PC-9 (cell line): ENCODE results near the gene SLC26A11. TPM values are rescaled to one million over a fixed set of nuclear protein-coding genes. Genes with fewer than 3 reads are reported as not detected.

Experiments
- BruUV-seq: library from RNA; stranded (reverse); fragments of 400-500 nt; replicated peaks from 2 replicates; lab custom pipeline; 2021; lab: Mats Ljungman, UMichigan
- CTCF ChIA-PET: fragments of 300-600 bp; sonication (Branson Sonifier 250); formaldehyde crosslinking; loops from one replicate; lab custom pipeline; 2022; ENCODE audit warnings: antibody characterized with exemption; lab: Charles Lee
- POLR2A ChIA-PET: fragments of 300-600 bp; sonication (Branson Sonifier 250); formaldehyde crosslinking; loops from one replicate; lab custom pipeline; 2022; ENCODE audit warnings: antibody characterized with exemption; ENCODE audit not compliant: unreplicated experiment; lab: Charles Lee
- DNase-seq, 2 experiments: peaks; one replicate each; pipeline versions ENCODE4 v3.0.0 to v3.0.0-alpha.2; 2015 to 2022; ENCODE audit warnings: mixed read lengths in 1 of 2
- H2AFZ ChIP-seq: fragments of 200-600 bp; sonication (generic); 2 replicates; pipeline ENCODE4 v1.8.1; 2017; ENCODE audit warnings: antibody characterized with exemption
- H3F3A ChIP-seq: fragments of 200-600 bp; sonication (generic); 2 replicates; pipeline ENCODE4 v1.8.1; 2017; ENCODE audit warnings: antibody characterized with exemption, mild to moderate bottlenecking, low read depth; ENCODE audit not compliant: insufficient read depth
- H3K27ac ChIP-seq: fragments of 200-600 bp; sonication (generic); 2 replicates; pipeline ENCODE4 v1.6.1; 2016; ENCODE audit warnings: mixed run types
- H3K27me3 ChIP-seq: fragments of 200-600 bp; sonication (generic); 2 replicates; pipeline ENCODE4 v1.6.1; 2016; ENCODE audit warnings: low read depth, mixed run types; ENCODE audit not compliant: insufficient read depth
- H3K36me3 ChIP-seq: fragments of 200-600 bp; sonication (generic); 2 replicates; pipeline ENCODE4 v1.6.1; 2016; ENCODE audit warnings: low read depth, mixed run types
- H3K4me1 ChIP-seq: fragments of 200-600 bp; sonication (generic); replicated peaks from 2 replicates; pipeline ENCODE4 v1.6.1; 2016; ENCODE audit warnings: mixed run types; ENCODE audit not compliant: insufficient read depth
- H3K4me2 ChIP-seq: fragments of 200-600 bp; sonication (generic); 2 replicates; pipeline ENCODE4 v1.6.1; 2017; ENCODE audit warnings: mixed run types
- H3K4me3 ChIP-seq: fragments of 200-600 bp; sonication (generic); 2 replicates; pipeline ENCODE4 v1.6.1; 2016; ENCODE audit warnings: mixed run types
- H3K79me2 ChIP-seq: fragments of 200-600 bp; sonication (generic); 2 replicates; pipeline ENCODE4 v1.6.1; 2017; ENCODE audit warnings: low read depth, mixed run types
- H3K9me2 ChIP-seq: fragments of 200-600 bp; sonication (generic); 2 replicates; pipeline ENCODE4 v1.8.1; 2017; ENCODE audit warnings: mild to moderate bottlenecking; ENCODE audit not compliant: insufficient read depth
- H3K9me3 ChIP-seq: fragments of 200-600 bp; sonication (generic); 2 replicates; pipeline ENCODE4 v1.8.1; 2016; ENCODE audit warnings: low read depth; ENCODE audit not compliant: insufficient read depth
- H4K20me1 ChIP-seq: fragments of 200-600 bp; sonication (generic); 2 replicates; pipeline ENCODE4 v1.8.1; 2017; ENCODE audit not compliant: insufficient read depth
- CTCF ChIP-seq: fragments of 200-600 bp; sonication (generic); conservative IDR thresholded peaks from 2 replicates; pipeline ENCODE4 v1.6.1; 2017; ENCODE audit warnings: mixed run types, antibody characterized with exemption, mild to moderate bottlenecking, moderate library complexity
- EZH2 ChIP-seq: fragments of 200-600 bp; sonication (generic); IDR thresholded peaks from 2 replicates; pipeline ENCODE4 v1.8.0; 2017; ENCODE audit warnings: antibody characterized with exemption, low read depth
- intact Hi-C: fragments of 100-400 bp; cut with micrococcal nuclease; formaldehyde crosslinking; loops from one replicate; pipeline ENCODE4 v1.10.0; 2022; ENCODE audit not compliant: unreplicated experiment
- total RNA-seq: library from RNA; stranded (reverse); gene quantifications from 2 replicates; pipeline ENCODE4 v1.2.3, GENCODE V29; 2021

Gene SLC26A11
- total RNA-seq, 1 experiment from 2014 or later, result 12.4 TPM

GRCh38 chr17:80217703-80218362 lies 2.4 kb upstream of the SLC26A11 start:
- no peak for DNase-seq
- no TSS peak for BruUV-seq
- no peak overlapping the region for H2AFZ ChIP-seq
- H3K9me2 ChIP-seq, result no peaks in the 10 kb centered on the region
- H3K27me3 ChIP-seq, result no peaks in the 10 kb centered on the region
- no peaks in the 10 kb centered on the region for H3K9me3 ChIP-seq
- CTCF ChIA-PET, result no interaction called here
- intact Hi-C loops, result no loop called here
- TF ChIP-seq CTCF (no peak), EZH2 (no peak)
- POLR2A ChIA-PET, result no interaction called here
- no peak overlapping the region for H3K27ac ChIP-seq
- H3K4me1 ChIP-seq, result peaks cover 6% of the 10 kb centered on the region; the same call in 1 of the 2 replicates
- no peaks in the 10 kb centered on the region for H3F3A ChIP-seq
- H3K36me3 ChIP-seq, result no peaks in the 10 kb centered on the region
- H3K4me3 ChIP-seq, result no peak overlapping the region
- no peaks in the 10 kb centered on the region for H3K79me2 ChIP-seq
- no peak overlapping the region for H3K4me2 ChIP-seq
- no peaks in the 10 kb centered on the region; the same call in 1 of the 2 replicates for H4K20me1 ChIP-seq

GRCh38 chr17:80218391-80218790 lies 1.8 kb upstream of the SLC26A11 start:
- intact Hi-C loops, result no loop called here
- Histone ChIP-seq H3K79me2 (no peaks in the 10 kb centered on the region), H3F3A (no peaks in the 10 kb centered on the region), H3K27ac (no peak overlapping the region), H3K36me3 (no peaks in the 10 kb centered on the region), H3K9me3 (no peaks in the 10 kb centered on the region), H3K9me2 (no peaks in the 10 kb centered on the region), H2AFZ (no peak overlapping the region), H3K4me1 (peaks cover 6% of the 10 kb centered on the region; the same call in 1 of the 2 replicates), H3K4me3 (no peak overlapping the region), H3K4me2 (no peak overlapping the region), H4K20me1 (no peaks in the 10 kb centered on the region; the same call in 1 of the 2 replicates), H3K27me3 (no peaks in the 10 kb centered on the region)
- CTCF ChIA-PET, result no interaction called here
- no TSS peak for BruUV-seq
- TF ChIP-seq CTCF (no peak), EZH2 (no peak)
- POLR2A ChIA-PET, result no interaction called here
- no peak for DNase-seq

- no TSS peak for BruUV-seq
- H3K4me3 ChIP-seq, result peak overlapping the region; percentile 71
- H3K4me1 ChIP-seq, result peaks cover 6% of the 10 kb centered on the region; the same call in 1 of the 2 replicates
- no peak for TF ChIP-seq EZH2
- TF ChIP-seq CTCF, result no peak
- no peaks in the 10 kb centered on the region; the same call in 1 of the 2 replicates for H4K20me1 ChIP-seq
- H3K36me3 ChIP-seq, result no peaks in the 10 kb centered on the region
- intact Hi-C loops, result loop anchor here (1.0 kb wide), 1 partner anchor 72 kb away; the partner anchor contains the start of gene EIF4A3
- no peak overlapping the region for H3K27ac ChIP-seq
- CTCF ChIA-PET, result interaction anchor here (0.8 kb wide), 1 partner anchor 59 kb away, joined by 9 read pairs; no protein-coding TSS in a partner anchor
- peak overlapping the region; percentile 96 for H3K4me2 ChIP-seq
- no peaks in the 10 kb centered on the region for H3F3A ChIP-seq
- H3K9me3 ChIP-seq, result no peaks in the 10 kb centered on the region
- H3K79me2 ChIP-seq, result no peaks in the 10 kb centered on the region
- H2AFZ ChIP-seq, result peak overlapping the region; percentile 80
- DNase-seq, result peak; percentile 58 to 81
- H3K9me2 ChIP-seq, result no peaks in the 10 kb centered on the region
- no peaks in the 10 kb centered on the region for H3K27me3 ChIP-seq
- POLR2A ChIA-PET, result interaction anchor here (0.6 to 0.7 kb wide), 2 partner anchors 95 to 212 kb away, joined by 5 to 11 read pairs; no protein-coding TSS in a partner anchor
Observed at GRCh38 chr17:80219013-80219762, 1.0 kb upstream of the SLC26A11 start.
